Measurements from ENCODE around the gene SRC.

Gene SRC

DNA sequence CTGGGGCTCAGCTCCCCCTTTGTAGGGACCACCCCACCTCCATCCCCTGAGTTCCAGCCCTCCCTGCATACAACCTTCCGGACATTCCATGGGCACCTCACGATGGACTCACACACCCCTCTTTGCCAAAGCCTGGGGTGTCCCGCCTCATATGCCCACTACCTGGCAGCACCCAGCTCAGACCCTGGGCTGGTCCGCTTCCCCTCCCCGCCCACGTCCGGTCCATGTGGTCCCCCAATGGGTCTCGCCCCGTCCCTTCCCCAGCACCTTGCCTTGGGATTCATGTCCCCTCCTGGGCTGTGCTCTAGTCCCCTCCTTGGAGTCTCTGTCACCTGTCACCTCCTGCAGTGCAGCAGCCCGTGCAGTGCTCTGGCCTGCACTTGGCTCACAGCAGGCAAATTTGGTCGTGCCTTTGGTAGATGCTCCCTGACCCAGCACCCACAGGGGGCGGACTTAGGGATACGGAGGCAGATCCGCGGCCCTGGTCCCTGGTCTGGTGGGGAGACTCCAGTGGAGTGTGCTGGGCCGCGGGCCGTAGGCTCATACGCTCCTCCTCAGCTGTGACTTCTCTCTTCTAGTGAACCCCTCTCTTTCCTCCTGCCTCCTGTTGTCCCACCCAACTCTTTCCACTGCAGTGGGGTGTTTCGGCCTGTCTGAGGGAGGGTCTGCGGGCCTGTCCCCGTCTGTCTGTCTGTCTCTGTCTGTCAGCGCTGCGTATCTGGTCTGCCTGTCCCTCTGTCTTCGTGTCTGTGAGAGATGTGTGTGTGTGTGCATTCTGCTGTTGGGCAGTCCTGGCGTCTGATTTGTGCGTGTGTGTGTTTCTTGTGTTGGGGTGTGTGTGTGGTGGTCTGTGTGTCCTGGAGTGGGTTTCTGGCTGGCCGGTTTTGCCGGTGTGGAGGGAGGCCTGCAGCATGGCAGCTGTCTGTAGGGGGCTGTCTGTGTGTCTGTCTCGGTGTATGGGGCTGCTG lies 69.5 kb downstream of the SRC start:
- TF ChIP-seq, protein P1, sequence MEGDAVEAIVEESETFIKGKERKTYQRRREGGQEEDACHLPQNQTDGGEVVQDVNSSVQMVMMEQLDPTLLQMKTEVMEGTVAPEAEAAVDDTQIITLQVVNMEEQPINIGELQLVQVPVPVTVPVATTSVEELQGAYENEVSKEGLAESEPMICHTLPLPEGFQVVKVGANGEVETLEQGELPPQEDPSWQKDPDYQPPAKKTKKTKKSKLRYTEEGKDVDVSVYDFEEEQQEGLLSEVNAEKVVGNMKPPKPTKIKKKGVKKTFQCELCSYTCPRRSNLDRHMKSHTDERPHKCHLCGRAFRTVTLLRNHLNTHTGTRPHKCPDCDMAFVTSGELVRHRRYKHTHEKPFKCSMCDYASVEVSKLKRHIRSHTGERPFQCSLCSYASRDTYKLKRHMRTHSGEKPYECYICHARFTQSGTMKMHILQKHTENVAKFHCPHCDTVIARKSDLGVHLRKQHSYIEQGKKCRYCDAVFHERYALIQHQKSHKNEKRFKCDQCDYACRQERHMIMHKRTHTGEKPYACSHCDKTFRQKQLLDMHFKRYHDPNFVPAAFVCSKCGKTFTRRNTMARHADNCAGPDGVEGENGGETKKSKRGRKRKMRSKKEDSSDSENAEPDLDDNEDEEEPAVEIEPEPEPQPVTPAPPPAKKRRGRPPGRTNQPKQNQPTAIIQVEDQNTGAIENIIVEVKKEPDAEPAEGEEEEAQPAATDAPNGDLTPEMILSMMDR (IDR thresholded peaks at IDR 0.05; ENCODE audit: control insufficient read depth, extremely low read depth, insufficient read depth), result no peak
- no peak for DNase-seq (ENCODE audit: low read depth)
- no peak overlapping the region for H3K4me3 ChIP-seq (ENCODE audit: low read depth, low read length)

DNA sequence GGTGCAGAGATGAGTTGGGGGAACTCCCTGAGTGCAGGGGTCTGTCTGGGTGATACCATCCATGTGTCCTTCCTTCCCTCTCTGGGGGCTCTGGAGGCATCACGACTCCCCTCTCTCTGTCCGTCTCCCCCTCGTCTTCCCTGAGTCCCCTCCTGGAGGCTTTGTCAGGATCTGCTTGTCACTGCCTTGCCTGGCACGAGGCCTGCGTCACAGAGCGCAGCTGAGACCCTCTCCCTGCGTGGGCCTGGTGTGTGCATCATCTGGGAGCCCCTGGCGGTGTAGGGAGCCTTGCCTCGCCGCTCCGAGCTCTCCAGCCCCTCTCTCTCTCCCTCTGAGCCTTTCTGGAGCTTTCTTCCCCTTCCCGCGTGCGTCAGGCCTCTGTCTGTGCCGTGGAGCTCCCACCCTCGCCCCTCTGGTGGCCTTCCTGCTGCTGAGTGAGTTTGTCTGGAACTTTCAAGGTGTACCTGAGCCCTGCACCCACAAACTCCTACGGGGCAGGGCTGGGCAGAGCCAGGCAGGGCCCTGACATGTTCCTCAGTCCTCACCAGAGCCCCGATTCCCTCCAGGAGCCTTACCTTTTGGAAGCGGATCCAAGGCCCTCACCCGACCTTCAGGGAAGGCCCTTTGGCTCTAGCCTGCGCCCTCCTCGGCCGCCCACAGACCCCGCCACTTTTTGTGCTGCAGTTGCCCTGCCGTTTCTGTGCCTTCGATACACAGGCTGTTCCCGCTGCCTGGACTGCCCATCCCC lies 70.3 kb downstream of the SRC start:
- no peak overlapping the region for H3K4me3 ChIP-seq (ENCODE audit: low read depth, low read length)
- DNase-seq (ENCODE audit: low read depth), result no peak
- TF ChIP-seq, protein P1 (IDR thresholded peaks at IDR 0.05; ENCODE audit: control insufficient read depth, extremely low read depth, insufficient read depth), result no peak

DNA sequence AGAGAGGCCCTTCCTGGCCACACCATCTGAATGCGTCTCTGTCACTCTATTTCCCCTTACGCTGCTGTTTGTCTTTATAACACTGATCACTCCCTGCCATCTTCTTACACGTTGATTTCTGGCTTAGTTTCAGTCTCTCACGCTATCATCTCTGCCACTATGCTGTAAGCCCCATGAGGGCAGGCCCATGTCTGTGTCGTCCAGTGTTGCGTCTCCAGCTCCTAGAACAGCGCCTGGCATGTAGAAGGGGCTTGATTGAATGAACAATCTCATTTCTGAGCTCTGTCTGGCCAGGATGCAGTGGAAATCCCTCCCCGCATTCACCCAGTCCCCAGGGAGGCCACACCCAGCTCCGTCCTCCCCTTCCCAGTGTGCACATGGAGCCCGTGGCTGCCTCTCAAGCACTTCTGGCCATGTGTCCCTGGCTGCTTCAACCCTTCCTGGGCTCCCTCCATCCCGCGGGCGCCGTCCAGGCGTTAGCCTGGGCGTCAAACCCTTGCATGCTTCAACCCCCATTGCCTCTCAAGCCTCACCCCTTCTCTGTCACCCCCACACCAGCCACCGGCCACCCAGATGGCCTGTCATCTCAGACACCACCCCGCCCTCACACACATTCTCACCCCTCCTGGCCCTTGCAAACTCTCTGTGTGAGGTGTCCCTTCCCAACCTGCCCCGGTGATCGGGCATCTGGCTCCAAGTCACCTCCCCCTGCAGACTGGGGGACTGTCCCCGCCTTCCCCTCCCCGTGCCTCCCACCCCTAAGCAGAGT lies 71.1 kb downstream of the SRC start:
- TF ChIP-seq, protein P1 (IDR thresholded peaks at IDR 0.05; ENCODE audit: control insufficient read depth, extremely low read depth, insufficient read depth), result no peak
- no peak for DNase-seq (ENCODE audit: low read depth)
- no peak overlapping the region for H3K4me3 ChIP-seq (ENCODE audit: low read depth, low read length)

DNA sequence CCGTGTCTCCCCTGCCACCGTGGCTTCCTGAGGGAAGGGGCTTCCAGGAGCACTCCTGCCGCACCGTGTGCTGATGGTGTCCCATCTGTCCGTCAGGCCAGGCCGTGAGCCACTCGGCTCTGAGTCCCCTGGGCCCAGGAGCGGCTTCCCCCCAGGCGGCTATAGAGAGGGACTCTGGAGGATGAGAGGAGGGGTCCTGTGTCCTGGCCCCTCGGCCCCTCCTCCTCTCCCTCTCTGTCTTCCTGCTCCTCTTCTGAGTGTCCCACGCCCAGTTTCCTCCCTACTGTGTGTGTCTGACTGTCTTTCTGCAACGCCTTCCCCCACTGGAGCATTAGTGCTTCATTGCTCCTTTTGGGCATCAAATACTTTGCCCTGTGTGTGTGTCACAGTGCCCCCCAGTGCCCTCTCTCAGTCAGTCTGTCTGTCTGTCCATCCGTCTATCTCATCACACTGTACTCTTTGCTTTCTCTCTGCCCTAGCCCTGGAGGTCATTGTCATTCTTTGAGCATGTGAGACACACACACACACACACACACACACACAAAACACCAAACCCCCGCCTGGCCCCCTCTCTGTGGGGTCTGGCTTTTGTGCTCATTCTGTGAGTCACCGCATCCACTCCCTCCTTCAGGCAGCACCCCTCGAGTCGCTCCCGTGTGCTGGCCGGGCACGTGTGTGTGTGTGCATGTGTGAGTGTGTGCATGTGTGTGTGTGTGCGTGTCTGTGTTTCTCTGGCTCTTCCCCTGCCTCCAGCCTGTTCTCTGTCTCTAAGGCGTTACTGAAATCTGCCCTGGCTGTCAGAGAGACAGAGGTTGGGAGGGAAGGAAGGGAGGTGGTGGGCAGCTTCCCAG lies 71.9 kb downstream of the SRC start:
- H3K4me3 ChIP-seq (ENCODE audit: low read depth, low read length), result no peak overlapping the region
- TF ChIP-seq, protein P1 (IDR thresholded peaks at IDR 0.05; ENCODE audit: control insufficient read depth, extremely low read depth, insufficient read depth), result no peak
- DNase-seq (ENCODE audit: low read depth), result no peak

DNA sequence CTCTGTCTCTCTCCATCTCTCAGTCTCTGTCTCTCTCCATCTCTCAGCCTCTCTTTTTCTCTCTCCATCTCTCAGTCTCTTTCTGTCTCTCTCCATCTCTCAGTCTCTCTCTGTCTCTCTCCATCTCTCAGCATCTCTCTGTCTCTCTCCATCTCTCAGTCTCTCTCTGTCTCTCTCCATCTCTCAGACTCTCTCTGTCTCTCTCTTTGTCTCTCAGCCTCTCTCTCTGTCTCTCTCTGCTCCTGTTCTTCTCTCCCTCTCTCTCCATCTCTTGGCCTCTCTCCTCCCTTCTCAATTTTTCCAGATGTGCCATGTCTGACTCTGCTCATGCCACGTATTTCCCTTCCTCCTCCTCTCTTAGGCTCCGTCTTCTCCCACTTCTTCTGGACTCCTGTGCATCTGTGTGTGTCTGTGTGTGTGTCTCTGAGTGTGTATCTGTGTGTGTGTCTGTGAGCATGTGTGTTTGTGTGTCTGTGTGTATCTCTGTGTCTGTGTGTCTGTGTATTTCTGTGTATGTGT lies 72.7 kb downstream of the SRC start:
- TF ChIP-seq, protein P1 (IDR thresholded peaks at IDR 0.05; ENCODE audit: control insufficient read depth, extremely low read depth, insufficient read depth), result no peak
- H3K4me3 ChIP-seq (ENCODE audit: low read depth, low read length), result no peak overlapping the region
- no peak for DNase-seq (ENCODE audit: low read depth)

DNA sequence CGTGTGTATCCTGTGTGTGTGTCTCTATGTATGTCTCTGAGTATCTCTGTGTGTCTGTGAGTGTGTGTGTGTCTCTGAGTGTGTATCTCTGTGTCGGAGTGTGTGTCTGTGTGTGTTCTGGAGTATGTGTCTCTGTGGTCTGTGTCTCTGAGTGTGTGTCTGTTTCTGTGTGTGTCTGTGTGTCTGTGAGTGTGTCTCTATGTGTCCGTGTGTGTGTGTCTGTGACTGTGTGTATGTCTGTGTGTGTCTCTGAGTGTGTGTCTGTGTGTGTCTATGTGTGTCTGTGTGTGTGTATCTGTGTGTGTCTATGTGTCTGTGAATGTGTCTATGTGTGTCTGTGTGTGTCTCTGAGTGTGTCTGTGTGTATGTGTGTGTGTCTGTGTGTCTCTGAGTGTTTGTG lies 73.4 kb downstream of the SRC start:
- H3K4me3 ChIP-seq (ENCODE audit: low read depth, low read length), result no peak overlapping the region
- DNase-seq (ENCODE audit: low read depth), result no peak
- TF ChIP-seq, protein P1 (IDR thresholded peaks at IDR 0.05; ENCODE audit: control insufficient read depth, extremely low read depth, insufficient read depth), result no peak
